ENCODE results near the gene ATF7. TPM values are rescaled to one million over a fixed set of nuclear protein-coding genes. Genes with fewer than 3 reads are reported as not detected.

Gene ATF7
- total and polyA plus RNA-seq, 5 donors from 2014 or later: 11.6 to 41.0 (median 15.8) TPM

GRCh38 chr12:53497461-53497860 lies 128.7 kb downstream of the ATF7 start:
- Mint-ChIP-seq H3K4me1 (peaks cover 0 to 72% (median 39%) of the 10 kb centered on the region in 4 donors), H3K27me3 (no peaks in the 10 kb centered on the region), H3K27ac (peak overlapping the region; percentile 55 to 86 (median 60)), H3K9me3 (no peaks in the 10 kb centered on the region), H3K4me3 (peak overlapping the region; percentile 69 to 94 (median 80)), H3K36me3 (no peaks in the 10 kb centered on the region)
- ATAC-seq (ENCODE audit: low read depth in 2 of 2): no peak
- Histone ChIP-seq H3K27me3 (ENCODE audit: control insufficient read depth, insufficient read depth, low read length) (no peaks in the 10 kb centered on the region), H3K27ac (ENCODE audit: insufficient read depth, low read length, poor library complexity, severe bottlenecking) (no peak overlapping the region), H3K9me3 (ENCODE audit: control insufficient read depth in 2 of 2, low read length in 2 of 2) (no peaks in the 10 kb centered on the region), H3K4me1 (ENCODE audit: control insufficient read depth, insufficient read depth, low read length, poor library complexity, severe bottlenecking) (peaks cover 51% of the 10 kb centered on the region), H3K4me3 (ENCODE audit: low read depth, low read length) (no peak overlapping the region), H3K36me3 (ENCODE audit: control insufficient read depth, insufficient read depth, low read length) (no peaks in the 10 kb centered on the region)
- DNase-seq: no peak

DNA sequence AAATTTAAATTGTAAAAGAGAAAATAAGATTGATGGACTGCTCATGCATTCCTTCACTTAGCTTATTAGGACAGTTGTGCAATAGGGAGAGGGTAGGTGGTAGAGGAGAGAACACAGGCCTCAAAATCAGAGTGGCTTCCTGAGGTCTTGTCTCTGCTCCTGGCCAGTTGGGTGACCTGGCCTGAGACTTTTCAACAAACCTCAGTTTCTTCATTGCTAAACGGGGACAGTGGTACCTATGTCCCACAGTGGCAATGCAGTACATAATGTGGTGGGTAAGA lies 129.5 kb downstream of the ATF7 start:
- Histone ChIP-seq H3K36me3 (ENCODE audit: control insufficient read depth, insufficient read depth, low read length) (no peaks in the 10 kb centered on the region), H3K9me3 (ENCODE audit: control insufficient read depth in 2 of 2, low read length in 2 of 2) (no peaks in the 10 kb centered on the region), H3K4me3 (ENCODE audit: low read depth, low read length) (no peak overlapping the region), H3K4me1 (ENCODE audit: control insufficient read depth, insufficient read depth, low read length, poor library complexity, severe bottlenecking) (peaks cover 50% of the 10 kb centered on the region), H3K27ac (ENCODE audit: insufficient read depth, low read length, poor library complexity, severe bottlenecking) (no peak overlapping the region), H3K27me3 (ENCODE audit: control insufficient read depth, insufficient read depth, low read length) (no peaks in the 10 kb centered on the region)
- H3K36me3 Mint-ChIP-seq: no peaks in the 10 kb centered on the region
- peaks cover 0 to 72% (median 39%) of the 10 kb centered on the region in 4 donors for H3K4me1 Mint-ChIP-seq
- H3K4me3 Mint-ChIP-seq: peak overlapping the region in 3 of 4 donors; percentile 36 to 94 (median 68)
- DNase-seq (no peak), ATAC-seq (ENCODE audit: low read depth in 2 of 2) (no peak)
- no peaks in the 10 kb centered on the region for H3K27me3 Mint-ChIP-seq
- H3K27ac Mint-ChIP-seq: peak overlapping the region in 1 of 3 donors; percentile 5
- no peaks in the 10 kb centered on the region for H3K9me3 Mint-ChIP-seq

DNA sequence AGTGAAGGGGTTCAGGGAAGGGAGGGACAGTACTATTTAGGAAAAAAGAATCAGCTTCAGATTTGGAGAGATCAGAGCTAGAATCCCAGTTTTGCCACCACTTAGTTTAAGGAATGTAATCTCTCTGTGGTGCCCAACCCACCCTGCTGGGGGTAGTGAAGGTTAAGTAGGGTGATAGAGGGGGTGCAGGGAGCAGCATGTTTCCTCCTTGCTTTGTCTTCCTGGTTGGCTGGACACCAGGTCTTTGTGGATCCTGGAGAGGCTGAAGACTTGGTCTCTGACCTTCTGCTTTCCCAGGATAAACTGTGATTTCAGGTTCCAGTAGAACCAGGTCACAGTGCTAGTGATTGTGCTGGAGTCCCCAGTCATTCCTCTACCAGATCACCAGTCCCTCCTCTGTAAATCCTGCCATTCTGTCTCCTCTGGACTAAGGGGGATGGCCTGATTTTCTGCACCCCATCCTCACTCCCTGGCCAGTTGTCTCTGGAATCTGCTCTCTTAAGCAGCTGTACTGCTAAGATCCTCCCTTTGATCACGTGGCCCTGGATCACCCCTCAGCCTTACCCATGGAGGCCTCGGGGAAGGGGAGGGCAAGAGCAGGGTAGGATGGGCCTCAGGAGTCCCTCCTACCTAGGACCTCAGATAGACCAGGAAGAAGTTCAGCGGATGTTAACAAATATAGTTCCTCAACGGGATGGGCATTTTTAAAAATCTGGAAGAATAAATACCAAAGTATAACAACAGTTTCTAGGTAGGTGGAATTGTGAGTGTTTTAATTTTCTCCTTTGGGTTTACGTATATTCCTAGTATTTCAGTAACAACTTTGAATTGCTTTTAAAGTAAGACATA lies 130.1 kb downstream of the ATF7 start:
- Histone ChIP-seq H3K4me1 (ENCODE audit: control insufficient read depth, insufficient read depth, low read length, poor library complexity, severe bottlenecking) (peaks cover 46% of the 10 kb centered on the region), H3K36me3 (ENCODE audit: control insufficient read depth, insufficient read depth, low read length) (no peaks in the 10 kb centered on the region), H3K4me3 (ENCODE audit: low read depth, low read length) (no peak overlapping the region), H3K27me3 (ENCODE audit: control insufficient read depth, insufficient read depth, low read length) (no peaks in the 10 kb centered on the region), H3K9me3 (ENCODE audit: control insufficient read depth in 2 of 2, low read length in 2 of 2) (no peaks in the 10 kb centered on the region), H3K27ac (ENCODE audit: insufficient read depth, low read length, poor library complexity, severe bottlenecking) (no peak overlapping the region)
- H3K36me3 Mint-ChIP-seq: no peaks in the 10 kb centered on the region
- H3K9me3 Mint-ChIP-seq: no peaks in the 10 kb centered on the region
- no peak for ATAC-seq (ENCODE audit: low read depth in 2 of 2)
- no peak for DNase-seq
- peak overlapping the region in 1 of 3 donors; percentile 72 for H3K27ac Mint-ChIP-seq
- peaks cover 0 to 67% (median 37%) of the 10 kb centered on the region in 4 donors for H3K4me1 Mint-ChIP-seq
- H3K4me3 Mint-ChIP-seq: peak overlapping the region in 3 of 4 donors; percentile 53 to 94 (median 76)
- no peaks in the 10 kb centered on the region for H3K27me3 Mint-ChIP-seq

- Mint-ChIP-seq H3K4me1 (peaks cover 0 to 57% (median 29%) of the 10 kb centered on the region in 4 donors), H3K9me3 (no peaks in the 10 kb centered on the region), H3K4me3 (peak overlapping the region; percentile 85 to 93 (median 90)), H3K27me3 (no peaks in the 10 kb centered on the region), H3K36me3 (no peaks in the 10 kb centered on the region), H3K27ac (peak overlapping the region; percentile 94 to 96 (median 94))
- DNase-seq: no peak
- ATAC-seq (ENCODE audit: low read depth in 2 of 2): no peak
- H3K9me3 ChIP-seq (ENCODE audit: control insufficient read depth in 2 of 2, low read length in 2 of 2): no peaks in the 10 kb centered on the region
- H3K27ac ChIP-seq (ENCODE audit: insufficient read depth, low read length, poor library complexity, severe bottlenecking): peak overlapping the region; percentile 82
- H3K36me3 ChIP-seq (ENCODE audit: control insufficient read depth, insufficient read depth, low read length): no peaks in the 10 kb centered on the region
- H3K4me3 ChIP-seq (ENCODE audit: low read depth, low read length): peak overlapping the region; percentile 85
- peaks cover 30% of the 10 kb centered on the region for H3K4me1 ChIP-seq (ENCODE audit: control insufficient read depth, insufficient read depth, low read length, poor library complexity, severe bottlenecking)
- H3K27me3 ChIP-seq (ENCODE audit: control insufficient read depth, insufficient read depth, low read length): no peaks in the 10 kb centered on the region
These were observed 132.4 kb downstream of the ATF7 start for GRCh38 chr12:53493610-53494391.

DNA sequence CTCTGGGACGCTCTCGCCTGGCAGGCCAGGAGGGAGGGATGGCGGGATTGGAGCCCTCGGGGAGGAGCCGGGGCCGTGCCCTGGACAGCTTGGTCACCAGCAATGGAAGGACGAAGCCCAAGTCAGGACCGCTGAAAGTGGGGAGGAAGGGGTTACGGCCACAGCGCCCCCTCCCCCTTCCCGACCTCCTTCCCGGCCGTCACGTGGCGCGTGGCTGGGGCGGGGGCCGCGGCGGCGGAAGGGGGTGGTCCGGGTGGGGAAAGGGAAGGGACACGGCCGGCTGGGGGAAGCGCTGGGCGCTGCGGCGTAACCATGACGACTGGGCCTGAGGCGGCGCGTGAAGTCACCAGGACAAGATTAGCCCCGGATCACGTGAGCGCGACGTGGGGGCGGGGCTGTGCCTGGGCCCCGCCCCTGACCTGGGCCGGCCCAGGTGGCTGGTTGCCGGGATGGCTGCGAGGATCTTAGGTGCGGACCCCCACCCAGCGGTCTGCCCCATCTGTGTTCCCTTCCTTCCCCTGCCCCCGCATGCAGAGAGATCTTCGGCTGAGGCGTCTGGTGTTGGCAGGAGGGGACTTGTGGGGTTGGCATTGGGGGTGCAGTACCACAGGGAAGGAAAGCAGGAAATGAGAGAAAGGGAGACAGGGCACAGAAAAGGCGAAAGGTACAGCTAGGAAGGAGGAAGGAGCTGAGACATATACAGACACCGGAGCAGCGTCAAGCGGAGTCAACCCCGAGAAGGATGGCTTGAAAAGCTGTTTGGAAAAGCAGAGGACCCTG lies 133.2 kb downstream of the ATF7 start:
- Histone ChIP-seq H3K27me3 (ENCODE audit: control insufficient read depth, insufficient read depth, low read length) (no peaks in the 10 kb centered on the region), H3K4me3 (ENCODE audit: low read depth, low read length) (peak overlapping the region; percentile 85), H3K36me3 (ENCODE audit: control insufficient read depth, insufficient read depth, low read length) (peaks cover 1% of the 10 kb centered on the region), H3K9me3 (ENCODE audit: control insufficient read depth in 2 of 2, low read length in 2 of 2) (no peaks in the 10 kb centered on the region), H3K4me1 (ENCODE audit: control insufficient read depth, insufficient read depth, low read length, poor library complexity, severe bottlenecking) (peaks cover 24% of the 10 kb centered on the region), H3K27ac (ENCODE audit: insufficient read depth, low read length, poor library complexity, severe bottlenecking) (peak overlapping the region; percentile 82)
- H3K36me3 Mint-ChIP-seq: no peaks in the 10 kb centered on the region
- peak; percentile 88 to 95 for ATAC-seq (ENCODE audit: low read depth in 2 of 2)
- peak overlapping the region; percentile 85 to 93 (median 90) for H3K4me3 Mint-ChIP-seq
- peak; percentile 81 to 87 (median 87) for DNase-seq
- peak overlapping the region; percentile 94 to 96 (median 94) for H3K27ac Mint-ChIP-seq
- no peaks in the 10 kb centered on the region for H3K27me3 Mint-ChIP-seq
- H3K9me3 Mint-ChIP-seq: no peaks in the 10 kb centered on the region
- peaks cover 0 to 49% (median 25%) of the 10 kb centered on the region in 4 donors for H3K4me1 Mint-ChIP-seq

- Mint-ChIP-seq H3K9me3 (no peaks in the 10 kb centered on the region), H3K4me1 (peaks cover 0 to 42% (median 23%) of the 10 kb centered on the region in 4 donors), H3K4me3 (peak overlapping the region; percentile 78 to 93 (median 88)), H3K27ac (peak overlapping the region in 2 of 3 donors; percentile 94), H3K27me3 (no peaks in the 10 kb centered on the region), H3K36me3 (no peaks in the 10 kb centered on the region)
- peak overlapping the region; percentile 19 for H3K4me3 ChIP-seq (ENCODE audit: low read depth, low read length)
- H3K9me3 ChIP-seq (ENCODE audit: control insufficient read depth in 2 of 2, low read length in 2 of 2): no peaks in the 10 kb centered on the region
- peak overlapping the region; percentile 82 for H3K27ac ChIP-seq (ENCODE audit: insufficient read depth, low read length, poor library complexity, severe bottlenecking)
- peaks cover 18% of the 10 kb centered on the region for H3K4me1 ChIP-seq (ENCODE audit: control insufficient read depth, insufficient read depth, low read length, poor library complexity, severe bottlenecking)
- H3K27me3 ChIP-seq (ENCODE audit: control insufficient read depth, insufficient read depth, low read length): no peaks in the 10 kb centered on the region
- ATAC-seq (ENCODE audit: low read depth in 2 of 2) (no peak), DNase-seq (peak in 1 of 3 donors; percentile 21)
- H3K36me3 ChIP-seq (ENCODE audit: control insufficient read depth, insufficient read depth, low read length): peaks cover 7% of the 10 kb centered on the region
These were observed 134.0 kb downstream of the ATF7 start for GRCh38 chr12:53492188-53492587.

GRCh38 chr12:53489242-53489864 lies 136.8 kb downstream of the ATF7 start:
- peaks cover 5% of the 10 kb centered on the region for H3K36me3 Mint-ChIP-seq
- no peak for ATAC-seq (ENCODE audit: low read depth in 2 of 2)
- H3K9me3 Mint-ChIP-seq: no peaks in the 10 kb centered on the region
- DNase-seq: no peak
- peaks cover 18% of the 10 kb centered on the region for H3K4me1 ChIP-seq (ENCODE audit: control insufficient read depth, insufficient read depth, low read length, poor library complexity, severe bottlenecking)
- H3K27me3 ChIP-seq (ENCODE audit: control insufficient read depth, insufficient read depth, low read length): no peaks in the 10 kb centered on the region
- no peaks in the 10 kb centered on the region for H3K27me3 Mint-ChIP-seq
- peaks cover 28% of the 10 kb centered on the region for H3K36me3 ChIP-seq (ENCODE audit: control insufficient read depth, insufficient read depth, low read length)
- peaks cover 0 to 27% (median 15%) of the 10 kb centered on the region in 4 donors for H3K4me1 Mint-ChIP-seq
- H3K4me3 ChIP-seq (ENCODE audit: low read depth, low read length): no peak overlapping the region
- H3K4me3 Mint-ChIP-seq: peak overlapping the region in 1 of 4 donors; percentile 19
- H3K9me3 ChIP-seq (ENCODE audit: control insufficient read depth in 2 of 2, low read length in 2 of 2): no peaks in the 10 kb centered on the region
- peak overlapping the region in 1 of 3 donors; percentile 52 for H3K27ac Mint-ChIP-seq
- no peak overlapping the region for H3K27ac ChIP-seq (ENCODE audit: insufficient read depth, low read length, poor library complexity, severe bottlenecking)
